GM12875 (cell line): ENCODE results near the gene DYDC1.

Source experiments
- H3K4me3 ChIP-seq: one replicate; pipeline ENCODE4 v1.5.1; 2011; ENCODE audit warnings: low read depth, low read length, control low read depth
- CTCF ChIP-seq: IDR thresholded peaks from 2 replicates; pipeline ENCODE4 v1.5.1; 2011; ENCODE audit warnings: low read depth, mild to moderate bottlenecking, control low read depth, inconsistent platforms, low read length, moderate library complexity, borderline replicate concordance; ENCODE audit not compliant: insufficient read depth

The DYDC1 gene

GRCh38 chr10:80392250-80392649 is 35.7 kb upstream of the DYDC1 start:
- no peak overlapping the region for H3K4me3 ChIP-seq
- TF ChIP-seq CTCF: no peak

GRCh38 chr10:80390740-80391139 is 34.2 kb upstream of the DYDC1 start:
- no peak overlapping the region for H3K4me3 ChIP-seq
- TF ChIP-seq CTCF: no peak

DNA sequence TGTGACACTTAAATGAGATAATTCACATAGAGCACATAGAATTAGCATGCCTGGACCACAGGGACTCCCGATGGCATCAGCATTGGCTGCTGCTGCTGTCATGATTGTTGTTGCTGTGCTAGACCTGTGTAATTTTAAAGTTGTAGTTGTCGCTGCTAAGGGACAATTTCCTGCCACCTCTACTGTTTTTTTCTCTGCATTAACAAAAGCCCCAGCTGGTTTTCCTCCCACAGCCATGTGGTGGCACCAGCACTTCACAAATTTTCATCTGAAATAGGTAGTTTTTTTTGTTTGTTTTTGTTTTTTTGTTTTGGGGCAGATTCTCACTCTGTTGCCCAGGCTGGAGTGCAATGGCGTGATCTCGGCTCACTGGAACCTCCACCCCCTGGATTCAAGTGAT is 26.4 kb upstream of the DYDC1 start:
- H3K4me3 ChIP-seq: no peak overlapping the region
- peak; percentile 54 for TF ChIP-seq CTCF

DNA sequence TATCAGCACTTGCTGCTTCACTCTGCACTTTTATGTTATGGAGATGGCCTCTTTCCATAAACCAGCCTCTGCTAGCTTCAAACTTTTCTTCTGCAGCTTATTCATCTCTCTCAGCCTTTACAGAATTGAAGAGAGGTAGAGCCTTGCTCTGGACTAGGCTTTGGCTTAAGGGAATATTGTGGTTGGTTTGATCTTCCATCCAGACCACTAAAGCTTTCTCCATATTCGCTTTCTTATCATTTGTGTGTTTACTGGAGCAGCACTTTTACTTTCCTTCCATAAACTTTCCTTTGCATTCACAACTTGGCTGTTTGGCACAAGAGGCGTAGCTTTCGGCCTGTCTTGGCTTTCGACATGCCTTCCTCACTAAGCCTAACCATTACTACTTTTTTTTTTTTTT is 23.6 kb upstream of the DYDC1 start:
- H3K4me3 ChIP-seq: no peak overlapping the region
- TF ChIP-seq CTCF: no peak

DNA sequence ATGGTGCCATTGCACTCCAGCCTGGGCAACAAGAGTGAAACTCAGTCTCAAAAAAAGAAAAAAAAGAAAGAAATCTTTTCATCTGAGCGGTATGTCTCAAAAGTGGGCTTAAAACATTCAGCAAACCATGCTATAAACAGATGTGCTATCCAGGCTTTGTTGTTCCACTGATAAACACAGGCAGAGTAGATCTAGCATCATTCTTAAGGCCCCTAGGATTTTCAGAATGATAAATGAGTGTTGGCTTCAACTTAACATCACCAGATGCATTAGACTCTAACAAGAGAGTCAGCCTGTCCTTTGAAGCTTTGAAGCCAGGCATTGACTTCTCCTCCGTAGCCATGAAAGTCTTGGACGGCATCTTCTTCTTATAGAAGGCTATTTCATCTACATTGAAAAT is 23.1 kb upstream of the DYDC1 start:
- no peak for TF ChIP-seq CTCF
- H3K4me3 ChIP-seq: no peak overlapping the region

DNA sequence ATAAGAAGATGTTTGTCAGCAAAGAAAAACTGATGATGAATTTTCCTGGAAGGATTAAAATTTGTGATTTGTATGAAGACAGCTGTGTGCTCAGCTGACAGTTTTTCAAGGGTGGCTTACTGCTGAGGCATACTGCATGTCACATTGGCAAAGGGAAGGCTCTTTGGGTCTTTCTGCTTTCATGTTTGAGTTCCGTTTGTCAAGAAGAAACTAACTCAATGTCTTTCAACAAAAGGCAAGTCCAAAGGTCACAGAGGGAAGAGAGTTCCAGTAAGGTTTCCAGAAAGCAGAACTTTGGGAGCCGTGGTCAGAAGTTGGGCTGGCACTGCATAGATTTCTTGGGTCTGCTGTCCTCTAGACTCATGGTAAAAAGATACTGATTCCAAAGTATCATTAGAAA is 16.9 kb upstream of the DYDC1 start:
- no peak for TF ChIP-seq CTCF

GRCh38 chr10:80372675-80373074 is 16.1 kb upstream of the DYDC1 start:
- TF ChIP-seq CTCF: no peak
- no peak overlapping the region for H3K4me3 ChIP-seq

More for the DNA sequence above, 16.9 kb upstream of the DYDC1 start:
- no peak overlapping the region for H3K4me3 ChIP-seq
